HG03103 (cell line): Measurements from ENCODE around the gene MSI2.
"Not testable (repeated sequence)": the region's sequence is repeated elsewhere in the genome, so short reads cannot be mapped to it uniquely, and the experiment has no call there.

Experiments used
- ATAC-seq: cut with Tn5 transposase; IDR thresholded peaks from one replicate; pipeline ENCODE4 v1.9.1; 2021; ENCODE audit warnings: low read depth; ENCODE audit not compliant: unreplicated experiment

Gene MSI2

GRCh38 chr17:57288773-57289121, 32.4 kb downstream of the MSI2 start:
- no peak for ATAC-seq

- ATAC-seq, result no peak
Measured at GRCh38 chr17:57289130-57289529, 32.8 kb downstream of the MSI2 start.

GRCh38 chr17:57289613-57290012, 33.3 kb downstream of the MSI2 start:
- no peak for ATAC-seq

DNA sequence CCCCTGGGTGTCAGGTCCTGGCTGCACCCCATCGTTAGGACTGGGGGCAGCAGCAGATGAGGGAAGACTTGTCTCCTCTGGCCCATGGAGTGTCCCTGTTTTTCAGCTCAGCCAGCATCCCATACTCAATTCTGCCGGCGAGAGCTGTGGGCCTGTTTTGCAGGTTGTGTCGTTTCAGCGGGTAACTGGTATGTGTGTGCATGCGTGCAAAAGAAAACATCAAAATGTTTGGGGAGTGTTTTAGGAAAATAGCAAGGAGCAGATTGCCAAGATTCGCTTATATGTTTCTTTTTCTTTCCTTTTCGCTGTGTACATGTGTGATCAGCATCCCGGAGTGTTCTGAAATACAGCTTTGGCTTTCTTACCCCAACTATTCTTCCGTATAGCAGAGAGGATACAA, 34.7 kb downstream of the MSI2 start:
- ATAC-seq, result no peak

- ATAC-seq, result no peak
Measured at GRCh38 chr17:57292091-57292490, 35.8 kb downstream of the MSI2 start.

GRCh38 chr17:57293077-57293476, 36.8 kb downstream of the MSI2 start:
- no peak for ATAC-seq

- no peak for ATAC-seq
Measured at GRCh38 chr17:57294101-57294500, 37.8 kb downstream of the MSI2 start.

DNA sequence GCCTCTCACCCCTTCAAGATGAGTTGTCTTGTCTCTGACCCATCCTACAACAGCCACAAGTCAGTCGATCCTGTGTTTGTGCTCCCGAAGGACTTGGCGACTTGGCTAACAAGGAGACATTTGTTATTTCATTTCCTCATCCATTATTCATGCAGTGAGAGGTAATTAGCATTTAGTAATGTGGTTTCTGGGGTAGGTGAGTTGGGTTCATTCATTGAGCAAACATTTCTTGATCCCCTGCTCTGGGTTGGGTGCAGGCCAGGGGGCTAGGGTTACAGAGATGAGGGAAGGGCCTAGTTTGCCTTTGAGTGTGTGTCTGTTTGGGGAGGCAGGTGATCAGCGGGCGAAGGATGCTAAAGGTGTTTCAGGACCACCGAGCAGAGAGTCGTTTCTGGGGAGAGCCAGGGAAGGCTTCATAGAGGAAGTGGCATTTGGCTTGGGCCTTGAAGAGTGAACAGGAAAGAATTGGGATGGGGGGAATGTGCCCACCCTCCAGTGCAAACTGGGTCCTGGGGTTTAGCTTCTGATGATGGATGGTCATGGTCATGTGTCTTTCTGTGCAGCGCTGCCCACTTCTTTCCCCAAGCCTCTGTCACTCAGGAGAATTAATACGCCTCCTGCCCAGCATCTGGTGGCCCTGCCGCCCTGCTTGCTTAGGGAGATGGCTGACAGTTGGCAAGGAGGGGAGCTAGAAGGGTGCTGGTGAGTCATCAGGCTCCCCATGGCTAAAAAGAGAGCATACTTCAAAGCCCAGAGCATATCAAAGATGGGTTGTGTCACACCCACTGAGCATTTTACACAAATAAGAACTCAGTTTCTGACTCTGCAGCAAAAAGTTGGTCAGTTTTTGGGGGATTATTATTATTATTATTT, 38.5 kb downstream of the MSI2 start:
- ATAC-seq, result no peak

- no peak for ATAC-seq
Measured at GRCh38 chr17:57295526-57296023, 39.3 kb downstream of the MSI2 start.

GRCh38 chr17:57296231-57296630, 39.9 kb downstream of the MSI2 start:
- ATAC-seq, result no peak

DNA sequence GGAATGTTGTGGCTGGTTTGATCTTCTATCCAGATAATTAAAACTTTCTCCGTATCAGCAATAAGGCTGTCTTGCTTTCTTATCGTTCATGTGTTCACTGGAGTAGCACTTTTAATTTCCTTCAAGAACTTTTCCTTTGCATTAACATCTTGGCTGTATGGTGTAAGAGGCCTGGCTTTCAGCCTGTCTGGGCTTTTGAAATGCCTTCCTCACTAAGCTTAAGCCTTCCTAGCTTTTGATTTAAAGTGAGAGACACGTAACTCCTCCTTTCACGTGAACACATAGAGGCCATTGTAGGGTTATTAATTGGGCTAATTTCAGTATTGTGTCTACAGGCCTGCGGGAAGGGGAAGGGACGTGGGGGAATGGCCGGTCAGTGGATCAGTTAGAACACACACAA, 42.9 kb downstream of the MSI2 start:
- no peak for ATAC-seq

DNA sequence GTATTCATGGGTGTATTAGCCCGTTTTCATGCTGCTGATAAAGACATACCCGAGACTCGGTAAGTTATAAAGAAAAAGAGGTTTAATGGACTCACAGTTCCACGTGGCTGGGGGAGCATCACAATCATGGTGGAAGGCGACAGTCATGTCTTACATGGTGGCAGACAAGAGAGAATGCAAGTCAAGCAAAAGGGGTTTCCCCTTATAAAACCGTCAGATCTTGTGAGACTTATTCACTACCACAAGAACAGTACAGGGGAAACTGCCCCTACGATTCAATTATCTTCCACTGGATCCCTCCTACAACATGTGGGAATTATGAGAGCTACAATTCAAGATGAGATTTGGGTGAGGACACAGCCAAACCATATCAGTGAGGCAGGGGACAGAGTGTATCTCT, 44.3 kb downstream of the MSI2 start:
- ATAC-seq, result not testable (repeated sequence)

DNA sequence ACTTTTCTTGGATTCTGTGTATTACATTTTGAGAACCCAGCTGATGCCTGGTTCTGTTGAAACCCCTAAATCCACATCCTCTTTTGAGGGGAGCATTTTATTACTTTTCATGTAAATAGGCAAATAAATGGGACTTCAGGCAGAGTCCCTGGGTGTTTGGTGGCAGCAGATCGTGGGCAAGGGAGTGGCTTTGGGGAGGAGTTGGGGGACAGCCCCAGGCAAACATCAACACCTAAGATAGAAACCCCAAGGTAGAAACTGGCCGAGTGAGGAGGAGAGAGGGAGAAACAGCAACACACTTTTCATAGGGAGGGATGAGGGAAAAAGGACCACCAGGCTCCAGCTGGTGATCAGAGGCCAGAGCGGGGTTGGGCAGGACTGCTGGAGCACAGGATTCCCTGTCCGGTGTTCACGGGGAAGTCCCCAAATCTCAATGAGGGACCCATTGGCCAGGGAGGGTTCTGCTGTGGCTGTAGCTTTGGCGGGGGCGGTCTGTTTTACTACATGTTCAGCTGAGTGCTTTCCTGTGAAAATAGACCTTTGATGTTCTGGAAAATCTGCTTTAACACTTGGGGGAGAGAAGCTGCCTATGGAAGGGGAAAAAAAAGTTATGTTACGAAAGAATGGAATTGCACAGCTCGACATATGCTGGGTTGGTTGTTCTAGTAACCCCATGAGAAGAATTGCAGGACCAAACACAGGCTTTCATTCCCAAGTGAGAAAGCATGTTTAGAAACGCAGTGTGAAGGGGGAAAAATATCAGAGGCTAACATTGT, 46.6 kb downstream of the MSI2 start:
- ATAC-seq, result no peak

GRCh38 chr17:57305144-57305728, 48.9 kb downstream of the MSI2 start:
- ATAC-seq, result no peak

DNA sequence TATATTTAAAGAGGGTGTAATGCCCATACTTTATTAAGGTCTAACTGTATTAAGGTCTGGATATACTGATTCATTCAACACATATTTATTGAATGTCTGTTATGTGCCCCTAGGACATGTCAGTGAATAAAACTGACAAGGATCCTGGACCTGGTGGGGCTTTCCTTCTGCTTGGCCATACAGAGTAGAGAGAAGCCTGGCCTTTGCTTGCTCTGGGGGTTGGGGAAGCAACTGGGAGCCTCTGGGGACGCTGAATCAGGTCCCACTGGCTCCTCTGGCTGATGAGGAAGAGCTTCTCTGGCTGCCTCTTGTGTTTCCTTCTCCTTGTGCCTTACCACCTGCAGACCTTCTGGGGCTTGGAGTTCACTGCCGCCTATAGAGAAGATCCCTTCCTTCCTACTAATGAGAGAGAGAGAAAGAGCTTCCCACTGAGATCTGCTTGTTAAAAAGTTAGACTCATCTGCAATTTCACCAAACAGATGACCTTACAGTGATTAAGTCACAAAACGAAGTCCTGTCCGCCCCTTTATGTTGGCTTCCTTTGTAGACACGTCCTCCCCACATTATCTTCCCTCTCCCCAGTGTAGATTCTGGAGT, 49.7 kb downstream of the MSI2 start:
- no peak for ATAC-seq

DNA sequence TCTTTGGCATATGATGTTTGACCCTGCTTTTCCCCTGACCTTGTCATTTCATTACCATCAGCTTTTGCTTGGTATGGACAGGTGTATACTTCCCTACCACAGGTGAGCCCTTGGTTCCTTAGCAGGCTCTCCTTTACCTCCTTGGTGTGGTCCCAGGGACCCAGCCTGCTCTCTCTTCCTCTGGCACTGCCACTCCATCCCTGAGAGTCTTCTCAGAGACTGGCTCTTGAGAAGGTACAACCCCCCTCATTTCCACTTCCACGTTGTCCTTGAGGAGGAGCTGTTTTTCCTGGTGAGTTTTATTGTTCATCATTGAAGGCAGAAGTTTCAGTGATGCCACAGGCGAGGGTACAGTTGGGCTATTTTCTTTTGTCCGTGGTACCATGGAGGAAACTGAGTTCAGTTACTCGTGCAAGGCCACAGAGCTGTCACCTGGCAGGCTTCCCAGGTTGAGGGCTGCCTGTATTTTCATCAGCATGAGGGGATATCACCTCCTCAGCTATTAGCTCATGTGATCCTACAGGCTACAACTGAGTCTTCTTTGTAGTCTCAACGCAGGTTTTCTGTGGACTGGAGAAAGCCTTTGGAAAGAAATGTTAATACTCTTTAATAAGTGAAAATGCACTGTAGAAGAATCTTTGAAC, 52.3 kb downstream of the MSI2 start:
- no peak for ATAC-seq

DNA sequence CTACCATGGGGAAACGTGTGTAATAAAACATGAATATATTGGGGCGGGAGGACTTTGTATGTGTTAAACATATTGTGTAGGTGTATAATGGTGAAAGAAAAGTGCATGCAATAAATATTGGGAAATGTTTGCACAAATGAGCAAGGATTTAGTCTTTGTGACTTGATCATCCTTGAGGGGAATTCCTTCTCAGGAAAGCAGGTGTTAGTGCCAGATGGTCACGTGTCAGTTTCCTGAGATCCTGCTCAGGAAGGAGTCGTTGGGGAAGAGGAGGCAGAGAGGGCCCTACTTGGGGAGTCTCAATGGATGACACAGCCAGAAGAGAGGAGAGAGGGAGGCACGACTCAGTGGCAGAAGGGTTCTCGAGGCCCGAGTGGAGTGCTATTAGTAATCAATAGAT, 53.2 kb downstream of the MSI2 start:
- ATAC-seq, result no peak

- ATAC-seq, result no peak
Measured at GRCh38 chr17:57311281-57312216, 55.2 kb downstream of the MSI2 start.

DNA sequence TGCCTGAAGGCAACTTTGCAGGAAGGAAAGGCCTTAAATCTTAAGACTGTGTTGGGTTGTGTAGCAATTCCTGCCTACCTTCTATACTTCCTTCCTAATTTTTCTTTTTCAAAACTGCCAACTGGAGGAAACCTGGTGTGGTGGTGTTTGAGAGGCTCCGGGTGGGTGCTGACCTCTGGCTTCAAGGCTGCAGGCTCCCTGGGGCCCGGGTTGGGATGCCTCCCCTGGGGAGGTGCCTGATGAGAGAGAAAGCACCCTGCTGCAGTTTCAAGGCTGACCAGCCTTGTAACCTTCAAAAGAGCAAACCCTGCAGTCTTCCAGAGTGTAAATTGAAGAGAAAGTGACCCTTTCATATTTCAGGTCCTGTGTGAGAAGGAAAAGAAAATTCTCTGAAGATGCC, 55.9 kb downstream of the MSI2 start:
- no peak for ATAC-seq
